Astrocyte (in vitro differentiated cells and primary cell): ENCODE measurements around the gene ITFG1. TPM values are rescaled to one million over a fixed set of nuclear protein-coding genes. Genes with fewer than 3 reads are reported as not detected.
"Not testable (repeated sequence)": the region's sequence is repeated elsewhere in the genome, so short reads cannot be mapped to it uniquely, and the experiment has no call there.

Experiments used
- DNase-seq: peaks from one replicate; pipeline ENCODE4 v3.0.0-alpha.2; 2010; ENCODE audit warnings: low read depth
- FAIRE-seq: peaks from 2 replicates; lab custom pipeline; 2011; peaks lifted over from hg19 to GRCh38; lab: Jason Lieb, UNC
- H2AFZ ChIP-seq: 2 replicates; pipeline ENCODE4 v1.6.0; 2012; ENCODE audit warnings: low read depth, low read length, inconsistent platforms
- H3K27ac ChIP-seq: 2 replicates; pipeline ENCODE4 v1.5.1; 2011; ENCODE audit warnings: low read depth, low read length, inconsistent platforms
- H3K27me3 ChIP-seq: 2 replicates; pipeline ENCODE4 v1.6.0; 2011; ENCODE audit warnings: low read length, inconsistent platforms; ENCODE audit not compliant: insufficient read depth
- H3K36me3 ChIP-seq: 2 replicates; pipeline ENCODE4 v1.5.1; 2011; ENCODE audit warnings: low read length, inconsistent platforms; ENCODE audit not compliant: insufficient read depth
- H3K4me1 ChIP-seq: 2 replicates; pipeline ENCODE4 v1.5.1; 2011; ENCODE audit warnings: low read length, inconsistent platforms; ENCODE audit not compliant: insufficient read depth
- H3K4me2 ChIP-seq: 2 replicates; pipeline ENCODE4 v1.6.0; 2012; ENCODE audit warnings: low read length, inconsistent platforms
- H3K4me3 ChIP-seq: 2 replicates; pipeline ENCODE4 v1.5.1; 2011; ENCODE audit warnings: low read depth, mild to moderate bottlenecking, low read length, inconsistent platforms; ENCODE audit not compliant: insufficient read depth
- H3K79me2 ChIP-seq: 2 replicates; pipeline ENCODE4 v1.6.0; 2012; ENCODE audit warnings: mild to moderate bottlenecking, low read length, inconsistent platforms; ENCODE audit not compliant: insufficient read depth
- H3K9ac ChIP-seq: 2 replicates; pipeline ENCODE4 v1.6.0; 2012; ENCODE audit warnings: mild to moderate bottlenecking, low read length, inconsistent platforms
- H3K9me3 ChIP-seq: 2 replicates; pipeline ENCODE4 v1.5.1; 2012; ENCODE audit warnings: low read depth, mild to moderate bottlenecking, low read length, inconsistent platforms; ENCODE audit not compliant: insufficient read depth
- H4K20me1 ChIP-seq: 2 replicates; pipeline ENCODE4 v1.6.0; 2012; ENCODE audit warnings: low read length, inconsistent platforms; ENCODE audit not compliant: insufficient read depth
- H3K27ac Mint-ChIP-seq: one replicate; pipeline ENCODE4 v1.8.0; 2021; ENCODE audit warnings: mild to moderate bottlenecking, mixed read lengths; ENCODE audit not compliant: unreplicated experiment
- H3K27me3 Mint-ChIP-seq: one replicate; pipeline ENCODE4 v1.8.0; 2021; ENCODE audit warnings: low read depth, mixed read lengths; ENCODE audit not compliant: unreplicated experiment
- H3K36me3 Mint-ChIP-seq: one replicate; pipeline ENCODE4 v1.8.0; 2021; ENCODE audit warnings: low read depth, mixed read lengths; ENCODE audit not compliant: unreplicated experiment
- H3K4me1 Mint-ChIP-seq: one replicate; pipeline ENCODE4 v1.8.0; 2021; ENCODE audit warnings: low read depth, mixed read lengths; ENCODE audit not compliant: unreplicated experiment
- H3K4me3 Mint-ChIP-seq: one replicate; pipeline ENCODE4 v1.8.0; 2021; ENCODE audit warnings: mild to moderate bottlenecking, moderate library complexity, mixed read lengths; ENCODE audit not compliant: unreplicated experiment
- H3K9me3 Mint-ChIP-seq: one replicate; pipeline ENCODE4 v1.8.0; 2021; ENCODE audit warnings: mild to moderate bottlenecking, mixed read lengths; ENCODE audit not compliant: unreplicated experiment
- CTCF ChIP-seq: IDR thresholded peaks from 2 replicates; pipeline ENCODE4 v1.5.1; 2011; ENCODE audit warnings: low read depth, mild to moderate bottlenecking, inconsistent platforms, low read length, moderate library complexity; ENCODE audit not compliant: insufficient read depth
- EZH2 ChIP-seq: IDR thresholded peaks from 2 replicates; pipeline ENCODE4 v1.6.1; 2012; ENCODE audit warnings: mild to moderate bottlenecking, low read length, inconsistent platforms; ENCODE audit not compliant: insufficient read depth
- total RNA-seq: library from RNA; stranded (reverse); gene quantifications from 2 replicates; pipeline ENCODE4 v1.2.1, GENCODE V29; 2021

The ITFG1 gene
- total RNA-seq, 1 donor from 2014 or later = 52.7 TPM

- Histone ChIP-seq H3K9ac (no peak overlapping the region), H3K4me1 (peaks cover 4% of the 10 kb centered on the region), H3K4me3 (no peak overlapping the region), H4K20me1 (peaks cover 5% of the 10 kb centered on the region), H3K27me3 (no peaks in the 10 kb centered on the region), H3K9me3 (no peaks in the 10 kb centered on the region), H3K36me3 (no peaks in the 10 kb centered on the region), H3K27ac (no peak overlapping the region), H2AFZ (no peak overlapping the region), H3K79me2 (no peaks in the 10 kb centered on the region), H3K4me2 (peak overlapping the region; percentile 11)
- no peak for FAIRE-seq
- TF ChIP-seq CTCF (no peak), EZH2 (no peak)
- no peak overlapping the region for H3K4me3 Mint-ChIP-seq
- H3K4me1 Mint-ChIP-seq = peaks cover 13% of the 10 kb centered on the region
- peaks cover 4% of the 10 kb centered on the region for H3K9me3 Mint-ChIP-seq
- no peaks in the 10 kb centered on the region for H3K27me3 Mint-ChIP-seq
- H3K27ac Mint-ChIP-seq = no peak overlapping the region
- no peaks in the 10 kb centered on the region for H3K36me3 Mint-ChIP-seq
- peak; percentile 41 for DNase-seq
Measured at GRCh38 chr16:47358816-47359215, 102.0 kb downstream of the ITFG1 start.

- not testable (repeated sequence) for H3K4me3 Mint-ChIP-seq, FAIRE-seq
- peaks cover 14% of the 10 kb centered on the region for H3K36me3 Mint-ChIP-seq
Measured at GRCh38 chr16:47349029-47349428, 111.8 kb downstream of the ITFG1 start.

GRCh38 chr16:47347021-47347696, 113.7 kb downstream of the ITFG1 start:
- H3K79me2 ChIP-seq, H3K27ac ChIP-seq, H3K4me1 ChIP-seq, H3K4me2 ChIP-seq, FAIRE-seq, H4K20me1 ChIP-seq, H2AFZ ChIP-seq, H3K9ac ChIP-seq, H3K27ac Mint-ChIP-seq, H3K4me1 Mint-ChIP-seq, H3K27me3 ChIP-seq, H3K36me3 ChIP-seq, H3K4me3 ChIP-seq, H3K4me3 Mint-ChIP-seq, H3K27me3 Mint-ChIP-seq, DNase-seq, H3K9me3 ChIP-seq: not testable (repeated sequence)
- Mint-ChIP-seq H3K36me3 (peaks cover 10% of the 10 kb centered on the region), H3K9me3 (peaks cover 11% of the 10 kb centered on the region)

More at GRCh38 chr16:47349029-47349428, 111.8 kb downstream of the ITFG1 start:
- not testable (repeated sequence) for H3K36me3 ChIP-seq, H2AFZ ChIP-seq, H3K79me2 ChIP-seq, H3K9me3 ChIP-seq, H3K9ac ChIP-seq, H3K27me3 Mint-ChIP-seq, H3K27ac Mint-ChIP-seq, H3K4me1 Mint-ChIP-seq, H3K4me1 ChIP-seq, DNase-seq, H4K20me1 ChIP-seq, H3K27me3 ChIP-seq, H3K4me3 ChIP-seq, H3K4me2 ChIP-seq, H3K27ac ChIP-seq
- H3K9me3 Mint-ChIP-seq = peaks cover 14% of the 10 kb centered on the region
